Fibroblast of villous mesenchyme (primary cell): ENCODE measurements around the gene ANKS1B. TPM values are rescaled to one million over a fixed set of nuclear protein-coding genes. Genes with fewer than 3 reads are reported as not detected.

Experiments
- DNase-seq: peaks from one replicate; pipeline ENCODE4 v3.0.0-alpha.2; 2010; ENCODE audit warnings: low read depth
- H3K4me3 ChIP-seq: 2 replicates; pipeline ENCODE4 v1.5.1; 2011; ENCODE audit warnings: low read depth, mild to moderate bottlenecking, low read length
- total RNA-seq: library from RNA; depleted of rRNA; stranded (reverse); fragments of >200 nt; gene quantifications from 2 replicates; pipeline ENCODE4 v1.2.3, GENCODE V29; 2012
- TF ChIP-seq, protein P1 (sequence below): IDR thresholded peaks from 2 replicates; pipeline ENCODE4 v1.5.1; 2012; ENCODE audit warnings: low read depth, mild to moderate bottlenecking, low read length; ENCODE audit not compliant: insufficient read depth

The ANKS1B gene
- total RNA-seq, 1 donor: 0.86 TPM

DNA sequence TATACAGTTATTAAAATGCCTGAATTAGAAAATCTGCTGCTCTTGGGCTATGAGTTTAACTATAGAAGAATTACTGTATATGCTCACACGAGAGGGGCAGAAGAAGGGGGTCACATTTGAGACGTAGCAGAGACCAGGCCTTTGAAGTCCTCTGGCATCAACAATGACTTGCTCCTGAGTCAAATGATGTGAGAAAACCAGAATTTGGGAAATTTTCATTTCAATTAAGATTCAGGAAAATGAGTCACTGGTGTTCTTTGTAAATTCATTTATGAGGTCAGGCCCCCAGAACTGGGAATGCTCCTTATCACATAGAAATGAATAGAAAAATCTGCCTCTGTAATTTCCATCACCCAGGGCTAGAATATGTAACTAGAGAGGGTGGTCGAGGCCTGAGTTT is 1246.7 kb downstream of the ANKS1B start:
- TF ChIP-seq, protein P1, sequence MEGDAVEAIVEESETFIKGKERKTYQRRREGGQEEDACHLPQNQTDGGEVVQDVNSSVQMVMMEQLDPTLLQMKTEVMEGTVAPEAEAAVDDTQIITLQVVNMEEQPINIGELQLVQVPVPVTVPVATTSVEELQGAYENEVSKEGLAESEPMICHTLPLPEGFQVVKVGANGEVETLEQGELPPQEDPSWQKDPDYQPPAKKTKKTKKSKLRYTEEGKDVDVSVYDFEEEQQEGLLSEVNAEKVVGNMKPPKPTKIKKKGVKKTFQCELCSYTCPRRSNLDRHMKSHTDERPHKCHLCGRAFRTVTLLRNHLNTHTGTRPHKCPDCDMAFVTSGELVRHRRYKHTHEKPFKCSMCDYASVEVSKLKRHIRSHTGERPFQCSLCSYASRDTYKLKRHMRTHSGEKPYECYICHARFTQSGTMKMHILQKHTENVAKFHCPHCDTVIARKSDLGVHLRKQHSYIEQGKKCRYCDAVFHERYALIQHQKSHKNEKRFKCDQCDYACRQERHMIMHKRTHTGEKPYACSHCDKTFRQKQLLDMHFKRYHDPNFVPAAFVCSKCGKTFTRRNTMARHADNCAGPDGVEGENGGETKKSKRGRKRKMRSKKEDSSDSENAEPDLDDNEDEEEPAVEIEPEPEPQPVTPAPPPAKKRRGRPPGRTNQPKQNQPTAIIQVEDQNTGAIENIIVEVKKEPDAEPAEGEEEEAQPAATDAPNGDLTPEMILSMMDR: no peak
- no peak overlapping the region for H3K4me3 ChIP-seq
- no peak for DNase-seq

- DNase-seq: no peak
- H3K4me3 ChIP-seq: no peak overlapping the region
- TF ChIP-seq, protein P1: no peak
Measured at GRCh38 chr12:98737322-98737712, 1247.4 kb downstream of the ANKS1B start.

- TF ChIP-seq, protein P1: no peak
- H3K4me3 ChIP-seq: no peak overlapping the region
- DNase-seq: peak; percentile 36
Measured at GRCh38 chr12:98736352-98737321, 1248.1 kb downstream of the ANKS1B start.

- no peak for DNase-seq
- TF ChIP-seq, protein P1: no peak
- no peak overlapping the region for H3K4me3 ChIP-seq
Measured at GRCh38 chr12:98735821-98736220, 1248.9 kb downstream of the ANKS1B start.

DNA sequence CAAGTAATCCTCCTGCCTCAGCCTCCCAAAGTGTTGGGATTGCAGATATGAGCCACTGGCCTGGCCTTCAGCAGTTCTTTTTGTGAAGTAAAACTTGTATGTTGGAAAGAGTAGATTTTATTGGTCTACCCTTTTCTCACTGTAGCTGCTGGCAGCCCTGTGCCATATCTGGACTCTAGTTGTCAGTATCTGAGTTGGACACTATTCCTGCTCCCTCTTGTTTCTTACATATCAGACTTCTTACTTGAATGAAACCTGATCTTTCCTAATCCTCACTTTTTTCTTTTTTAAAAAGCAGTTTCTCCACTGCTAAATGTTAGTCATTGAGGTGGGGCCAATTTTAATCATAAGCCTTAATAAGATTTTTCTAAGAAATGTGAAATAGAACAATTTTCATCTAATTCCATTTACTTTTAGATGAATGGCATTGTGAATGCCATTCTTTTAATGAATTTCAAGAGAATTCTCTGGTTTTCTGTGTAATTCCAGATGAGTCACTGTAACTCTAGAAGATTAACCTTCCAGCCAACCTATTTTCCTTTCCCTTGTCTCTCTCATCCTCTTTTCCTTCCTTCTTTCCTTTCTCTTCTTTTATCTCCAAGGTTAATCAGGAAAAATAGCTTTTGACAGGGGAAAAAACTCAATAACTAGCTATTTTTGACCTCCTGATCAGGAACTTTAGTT is 1250.9 kb downstream of the ANKS1B start:
- H3K4me3 ChIP-seq: no peak overlapping the region
- no peak for DNase-seq
- TF ChIP-seq, protein P1: no peak

GRCh38 chr12:98730412-98730811 is 1254.3 kb downstream of the ANKS1B start:
- no peak overlapping the region for H3K4me3 ChIP-seq
- TF ChIP-seq, protein P1: no peak
- no peak for DNase-seq
